T-cell (primary cell): ENCODE results near the gene SLC1A7. TPM values are rescaled to one million over a fixed set of nuclear protein-coding genes. Genes with fewer than 3 reads are reported as not detected.
"Not testable (repeated sequence)": the region's sequence is repeated elsewhere in the genome, so short reads cannot be mapped to it uniquely, and the experiment has no call there.

Experiments used
- ATAC-seq, 4 experiments: fragments of 200-7000 bp in 3 of 4; fragments of 150-1000 bp in 1 of 4; cut with Tn5 transposase; replicated peaks in 1 of 4; 1 replicate in 3 of 4; 2 replicates in 1 of 4; pipeline ENCODE4 v1.10.0; 2021; ENCODE audit warnings: moderate library complexity in 3 of 4, mild to moderate bottlenecking in 2 of 4, moderate number of reproducible peaks in 1 of 4
- CTCF ChIA-PET, 2 donors: fragments of 300-600 bp; sonication (Branson Sonifier 250); formaldehyde crosslinking; loops; one replicate each; lab custom pipeline; 2022; ENCODE audit warnings: antibody characterized with exemption in 2 of 2; lab: Charles Lee
- POLR2A ChIA-PET, 2 donors: fragments of 300-600 bp; sonication (Branson Sonifier 250); formaldehyde crosslinking; loops; one replicate each; lab custom pipeline; 2022; ENCODE audit warnings: antibody characterized with exemption in 2 of 2; lab: Charles Lee
- DNase-seq, 35 experiments: peaks; one replicate each; pipeline versions ENCODE4 v3.0.0 to v3.0.0-alpha.2; 2013 to 2023
- H3K27ac ChIP-seq: one replicate; pipeline ENCODE4 v1.5.1; 2013; ENCODE audit warnings: low read length
- H3K27me3 ChIP-seq, 2 experiments: replicated peaks in 1 of 2; 1 replicate in 1 of 2; 2 replicates in 1 of 2; pipeline versions ENCODE4 v1.6.1 to v1.7.0; 2013; ENCODE audit warnings: low read length in 1 of 2, mixed read lengths in 1 of 2; ENCODE audit not compliant: control insufficient read depth in 2 of 2, insufficient read depth in 2 of 2; ENCODE audit errors: extremely low read depth in 1 of 2
- H3K36me3 ChIP-seq, 2 donors: 1 replicate in 1 of 2; 2 replicates in 1 of 2; pipeline versions ENCODE4 v1.6.1 to v1.7.0; 2013; ENCODE audit warnings: low read length in 1 of 2; ENCODE audit not compliant: control insufficient read depth in 2 of 2, insufficient read depth in 1 of 2; ENCODE audit errors: extremely low read depth in 1 of 2
- H3K4me1 ChIP-seq, 2 experiments: 1 replicate in 1 of 2; 2 replicates in 1 of 2; pipeline versions ENCODE4 v1.6.1 to v1.7.0; 2013; ENCODE audit warnings: low read length in 2 of 2, mixed read lengths in 1 of 2; ENCODE audit not compliant: insufficient read depth in 2 of 2, control insufficient read depth in 1 of 2; ENCODE audit errors: extremely low read depth in 1 of 2
- H3K4me3 ChIP-seq, 2 donors: 1 replicate in 1 of 2; 2 replicates in 1 of 2; pipeline versions ENCODE4 v1.5.1 to v1.7.0; 2013; ENCODE audit warnings: mild to moderate bottlenecking in 2 of 2, low read length in 1 of 2, moderate library complexity in 1 of 2; ENCODE audit not compliant: control insufficient read depth in 1 of 2; ENCODE audit errors: extremely low read depth in 1 of 2
- H3K9me3 ChIP-seq: 2 replicates; pipeline ENCODE4 v1.7.0; 2013
- H3K27ac Mint-ChIP-seq, 2 donors: one replicate each; pipeline ENCODE4 v1.8.0; 2020 to 2021; ENCODE audit warnings: mild to moderate bottlenecking in 2 of 2, mixed read lengths in 2 of 2
- H3K27me3 Mint-ChIP-seq, 2 donors: one replicate each; pipeline ENCODE4 v1.8.0; 2021 to 2022; ENCODE audit warnings: mixed read lengths in 2 of 2
- H3K36me3 Mint-ChIP-seq: one replicate; pipeline ENCODE4 v1.8.0; 2021; ENCODE audit warnings: mixed read lengths
- H3K4me1 Mint-ChIP-seq, 3 donors: one replicate each; pipeline ENCODE4 v1.8.0; 2020 to 2022; ENCODE audit warnings: mixed read lengths in 3 of 3, mild to moderate bottlenecking in 1 of 3
- H3K4me3 Mint-ChIP-seq, 3 donors: one replicate each; pipeline ENCODE4 v1.8.0; 2020 to 2022; ENCODE audit warnings: mild to moderate bottlenecking in 3 of 3, mixed read lengths in 3 of 3, moderate library complexity in 3 of 3
- H3K9me3 Mint-ChIP-seq, 3 donors: one replicate each; pipeline ENCODE4 v1.8.0; 2020 to 2022; ENCODE audit warnings: mixed read lengths in 3 of 3
- WGBS: methylation state at CpG from one replicate; pipeline ENCODE4 v1.1.5; 2013; ENCODE audit warnings: missing lambda C conversion rate; ENCODE audit not compliant: insufficient coverage; 5-methylcytosine and 5-hydroxymethylcytosine counted together
- total RNA-seq, 35 experiments: library from RNA in 6 of 35; stranded (reverse) in 6 of 35; fragments of 120-200 nt in 1 of 35; gene quantifications; one replicate each; pipeline versions ENCODE4 v1.2.1 to v1.2.4 and lab custom pipeline; 2013 to 2026

Gene SLC1A7
- total RNA-seq, 5 donors from 2014 or later (not counting 1 experiment from before 2014, with no cell fraction given), result 0.14 to 0.26 TPM; not detected in 3

DNA sequence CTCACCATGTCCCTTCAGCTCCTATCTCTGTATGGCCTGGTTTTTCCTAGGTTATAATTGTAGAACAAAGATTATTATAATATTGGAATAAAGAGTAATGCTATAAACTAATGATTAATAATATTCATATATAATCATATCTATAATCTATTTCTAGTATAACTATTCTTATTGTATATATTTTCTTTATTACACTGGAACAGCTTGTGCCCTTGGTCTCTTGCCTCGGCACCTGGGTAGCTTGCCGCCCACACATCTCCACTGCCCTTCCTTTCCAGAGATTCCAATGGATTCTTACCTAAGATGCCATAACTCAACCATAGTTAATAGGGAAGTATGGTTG, 43.5 kb upstream of the SLC1A7 start:
- peaks cover 0 to 11% of the 10 kb centered on the region in 2 experiments for H3K27me3 ChIP-seq
- H3K4me3 Mint-ChIP-seq, H3K27ac Mint-ChIP-seq, H3K36me3 Mint-ChIP-seq, ATAC-seq, H3K4me3 ChIP-seq, H3K36me3 ChIP-seq, H3K9me3 Mint-ChIP-seq, POLR2A ChIA-PET, H3K4me1 Mint-ChIP-seq, H3K9me3 ChIP-seq, DNase-seq, H3K27me3 Mint-ChIP-seq, H3K27ac ChIP-seq: not testable (repeated sequence)
- CTCF ChIA-PET, result interaction anchor here (1.3 to 1.4 kb wide), 2 partner anchors 8 to 10 kb away, joined by 3 read pairs; no protein-coding TSS in a partner anchor
- H3K4me1 ChIP-seq, result peaks cover 0 to 13% of the 10 kb centered on the region in 2 experiments
- WGBS, result no CpG with 5 or more reads among the region's 2 CpGs

GRCh38 chr1:53183095-53183990, 40.9 kb upstream of the SLC1A7 start:
- no peak overlapping the region for H3K27ac ChIP-seq
- H3K27me3 Mint-ChIP-seq, result peaks cover 9 to 10% of the 10 kb centered on the region in 2 donors
- H3K9me3 Mint-ChIP-seq, result no peaks in the 10 kb centered on the region
- no peak for DNase-seq
- peaks cover 0 to 13% of the 10 kb centered on the region in 2 experiments for H3K27me3 ChIP-seq
- peaks cover 0 to 13% of the 10 kb centered on the region in 2 experiments for H3K4me1 ChIP-seq
- H3K36me3 Mint-ChIP-seq, result no peaks in the 10 kb centered on the region
- WGBS, result 57% methylated on average over 5 of the region's 6 CpGs
- no peak overlapping the region for H3K27ac Mint-ChIP-seq
- no peaks in the 10 kb centered on the region for H3K4me1 Mint-ChIP-seq
- H3K9me3 ChIP-seq, result no peaks in the 10 kb centered on the region
- ChIA-PET POLR2A (no interaction called here), CTCF (interaction anchor here in 1 of 2 donors (1.1 kb wide), 1 partner anchor 9 kb away, joined by 3 read pairs; no protein-coding TSS in a partner anchor)
- no peaks in the 10 kb centered on the region for H3K36me3 ChIP-seq
- H3K4me3 ChIP-seq, result no peak overlapping the region
- ATAC-seq, result no peak
- no peak overlapping the region for H3K4me3 Mint-ChIP-seq

DNA sequence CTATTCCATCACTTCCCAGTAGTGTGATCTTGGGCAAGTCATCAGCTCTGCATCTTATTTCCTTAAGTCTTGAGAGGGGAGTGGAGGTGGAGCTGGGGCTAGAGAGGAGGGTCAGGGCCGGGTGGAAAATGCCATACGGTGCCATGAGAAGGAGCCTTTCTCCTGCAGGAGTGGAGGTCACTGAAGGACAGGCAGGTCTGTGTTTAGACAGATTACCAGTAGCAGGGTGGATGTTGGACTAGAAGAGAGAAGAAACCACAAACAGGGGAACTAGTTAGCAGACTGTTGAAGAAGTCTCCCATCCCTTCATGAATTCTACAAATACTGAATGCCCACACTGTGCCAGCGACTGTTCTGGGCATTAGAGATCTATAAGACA, 40.3 kb upstream of the SLC1A7 start:
- Mint-ChIP-seq H3K36me3 (no peaks in the 10 kb centered on the region), H3K27me3 (peaks cover 9 to 10% of the 10 kb centered on the region in 2 donors), H3K27ac (no peak overlapping the region), H3K9me3 (no peaks in the 10 kb centered on the region), H3K4me1 (no peaks in the 10 kb centered on the region), H3K4me3 (no peak overlapping the region)
- Histone ChIP-seq H3K27ac (no peak overlapping the region), H3K27me3 (peaks cover 0 to 13% of the 10 kb centered on the region in 2 experiments), H3K9me3 (no peaks in the 10 kb centered on the region), H3K4me1 (peaks cover 0 to 13% of the 10 kb centered on the region in 2 experiments), H3K36me3 (no peaks in the 10 kb centered on the region), H3K4me3 (no peak overlapping the region)
- CTCF ChIA-PET, result interaction anchor here (0.6 to 1.1 kb wide), 4 partner anchors 10 to 168 kb away, joined by 3 to 4 read pairs (median 3); no protein-coding TSS in a partner anchor
- POLR2A ChIA-PET, result no interaction called here
- 88% methylated on average over 2 of the region's 3 CpGs for WGBS
- DNase-seq (no peak), ATAC-seq (no peak)

GRCh38 chr1:53182111-53182593, 39.7 kb upstream of the SLC1A7 start:
- no peak overlapping the region for H3K4me3 Mint-ChIP-seq
- 21% methylated on average over 9 of the region's 16 CpGs for WGBS

DNA sequence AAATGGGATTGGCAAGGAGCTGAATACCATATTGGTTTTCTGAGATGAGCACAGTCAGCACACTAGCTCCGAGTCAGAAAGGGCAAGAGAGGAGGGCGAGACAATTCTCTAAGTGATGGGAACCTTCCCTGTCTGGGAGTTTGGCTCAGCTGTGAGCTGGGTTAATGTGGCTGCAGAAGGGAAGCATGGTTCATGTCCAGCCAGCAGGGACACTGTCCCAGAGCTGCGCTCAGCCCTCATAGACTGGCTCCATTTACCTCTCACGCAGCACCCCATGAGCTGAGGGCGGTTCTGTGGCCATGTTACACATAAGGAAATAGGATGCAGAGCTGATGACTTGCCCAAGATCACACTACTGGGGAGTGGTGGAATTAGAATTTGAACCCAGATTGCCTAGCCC, 38.5 kb upstream of the SLC1A7 start:
- Histone ChIP-seq H3K9me3 (no peaks in the 10 kb centered on the region), H3K27me3 (peaks cover 0 to 16% of the 10 kb centered on the region in 2 experiments), H3K27ac (no peak overlapping the region), H3K36me3 (no peaks in the 10 kb centered on the region), H3K4me3 (no peak overlapping the region), H3K4me1 (peaks cover 0 to 13% of the 10 kb centered on the region in 2 experiments)
- DNase-seq, result no peak
- no peaks in the 10 kb centered on the region for H3K9me3 Mint-ChIP-seq
- H3K36me3 Mint-ChIP-seq, result no peaks in the 10 kb centered on the region
- H3K27me3 Mint-ChIP-seq, result peaks cover 9 to 11% of the 10 kb centered on the region in 2 donors
- no CpG with 5 or more reads among the region's 5 CpGs for WGBS
- ATAC-seq, result no peak
- CTCF ChIA-PET, result interaction anchor here (0.7 to 1.2 kb wide), 2 partner anchors 9 to 16 kb away, joined by 3 read pairs; partner anchors contain the start of gene CPT2 (in 1 of the 2)
- no peak overlapping the region for H3K4me3 Mint-ChIP-seq
- POLR2A ChIA-PET, result no interaction called here
- H3K27ac Mint-ChIP-seq, result no peak overlapping the region
- H3K4me1 Mint-ChIP-seq, result no peaks in the 10 kb centered on the region

More at GRCh38 chr1:53182111-53182593, 39.7 kb upstream of the SLC1A7 start:
- DNase-seq, result peak; percentile 52 to 89 (median 76)
- no peak overlapping the region for H3K27ac Mint-ChIP-seq
- ChIA-PET CTCF (interaction anchor here (0.6 to 1.1 kb wide), 5 partner anchors 10 to 167 kb away, joined by 3 to 4 read pairs (median 3); no protein-coding TSS in a partner anchor), POLR2A (no interaction called here)
- Histone ChIP-seq H3K4me3 (no peak overlapping the region), H3K36me3 (no peaks in the 10 kb centered on the region), H3K27me3 (peaks cover 0 to 13% of the 10 kb centered on the region in 2 experiments), H3K9me3 (no peaks in the 10 kb centered on the region), H3K27ac (no peak overlapping the region), H3K4me1 (peaks cover 0 to 13% of the 10 kb centered on the region in 2 experiments)
- no peaks in the 10 kb centered on the region for H3K9me3 Mint-ChIP-seq
- peaks cover 9 to 10% of the 10 kb centered on the region in 2 donors for H3K27me3 Mint-ChIP-seq
- peak; percentile 81 to 87 (median 84) for ATAC-seq
- H3K36me3 Mint-ChIP-seq, result no peaks in the 10 kb centered on the region
- no peaks in the 10 kb centered on the region for H3K4me1 Mint-ChIP-seq

DNA sequence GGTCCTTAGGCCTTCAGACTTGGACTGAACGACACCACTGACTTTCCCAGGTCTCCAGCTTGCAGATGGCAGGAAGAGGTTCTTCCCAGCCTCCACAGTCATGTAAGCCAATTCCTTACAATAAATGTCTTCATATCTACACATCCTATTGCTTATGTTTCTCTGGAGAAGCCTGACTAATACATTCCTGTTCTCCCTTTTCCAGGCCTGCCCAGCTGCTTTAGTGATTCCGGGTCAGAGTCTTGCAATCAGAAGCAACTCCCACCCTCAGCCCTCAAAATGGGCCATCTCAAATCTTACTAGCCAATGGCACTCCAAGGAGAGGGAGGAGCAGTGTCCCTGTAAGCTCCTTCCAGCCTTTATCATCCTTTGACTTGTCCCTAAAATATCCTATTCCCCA, 37.8 kb upstream of the SLC1A7 start:
- Mint-ChIP-seq H3K4me1 (no peaks in the 10 kb centered on the region), H3K4me3 (no peak overlapping the region), H3K27ac (no peak overlapping the region), H3K36me3 (no peaks in the 10 kb centered on the region), H3K27me3 (peaks cover 16% of the 10 kb centered on the region in 2 donors), H3K9me3 (no peaks in the 10 kb centered on the region)
- ATAC-seq (no peak), DNase-seq (no peak)
- Histone ChIP-seq H3K9me3 (no peaks in the 10 kb centered on the region), H3K36me3 (no peaks in the 10 kb centered on the region), H3K27ac (no peak overlapping the region), H3K4me3 (no peak overlapping the region), H3K4me1 (peaks cover 0 to 13% of the 10 kb centered on the region in 2 experiments), H3K27me3 (peaks cover 0 to 18% of the 10 kb centered on the region in 2 experiments)
- POLR2A ChIA-PET, result no interaction called here
- WGBS, result 82% methylated on average over 2 of the region's 2 CpGs
- CTCF ChIA-PET, result interaction anchor here (0.7 to 1.2 kb wide), 3 partner anchors 10 to 16 kb away, joined by 3 read pairs; partner anchors contain the start of gene CPT2 (in 1 of the 2)
